Keratinocyte (primary cell): ENCODE measurements around the gene GIMAP8.

Source experiments
- CTCF ChIP-seq, 3 experiments: IDR thresholded peaks in 1 of 3; conservative IDR thresholded peaks in 1 of 3; optimal IDR thresholded peaks in 1 of 3; 2 replicates in 2 of 3; 3 replicates in 1 of 3; pipeline versions ENCODE3 to v1.5.1; 2011; ENCODE audit warnings: low read length in 3 of 3, mild to moderate bottlenecking in 3 of 3, moderate library complexity in 2 of 3, control low read depth in 1 of 3, inconsistent platforms in 1 of 3; ENCODE audit not compliant: insufficient read depth in 2 of 3; ENCODE audit errors: extremely low read depth in 1 of 3
- EZH2 ChIP-seq: IDR thresholded peaks from one replicate; pipeline ENCODE4 v1.6.1; 2012; ENCODE audit warnings: inconsistent platforms, mild to moderate bottlenecking, low read length, moderate library complexity

- TF ChIP-seq CTCF (optimal IDR thresholded peaks at IDR 0.05 in 1 of 3, IDR thresholded peaks at IDR 0.05 in 1 of 3, conservative IDR thresholded peaks at IDR 0.05 in 1 of 3; ENCODE audit: extremely low read depth in 1 of 3, insufficient read depth in 2 of 3, low read length in 3 of 3) = no peak
- no peak for TF ChIP-seq EZH2
These were observed 60.6 kb downstream of the GIMAP8 start for GRCh38 chr7:150511048-150511447.
